WERI-Rb-1 (cell line): ENCODE measurements around the gene GXYLT2.

Source experiments
- DNase-seq: peaks from one replicate; pipeline ENCODE4 v3.0.0-alpha.2; 2020
- H3K27ac ChIP-seq: fragments of 250-450 bp; sonication (Bioruptor Pico); 2 replicates; pipeline ENCODE4 v1.5.1; 2020; ENCODE audit warnings: mild to moderate bottlenecking, moderate library complexity
- H3K27me3 ChIP-seq: fragments of 250-450 bp; sonication (Bioruptor Pico); 2 replicates; pipeline ENCODE4 v1.5.1; 2021; ENCODE audit warnings: mild to moderate bottlenecking, low read depth, moderate library complexity; ENCODE audit not compliant: insufficient read depth, severe bottlenecking
- H3K36me3 ChIP-seq: fragments of 250-450 bp; sonication (Bioruptor Pico); 2 replicates; pipeline ENCODE4 v1.5.1; 2020; ENCODE audit warnings: mild to moderate bottlenecking, moderate library complexity
- H3K4me3 ChIP-seq: 2 replicates; pipeline ENCODE4 v1.5.1; 2011; ENCODE audit warnings: low read depth, mild to moderate bottlenecking, control low read depth, low read length
- H3K9me3 ChIP-seq: fragments of 250-450 bp; sonication (Bioruptor Pico); 2 replicates; pipeline ENCODE4 v1.5.1; 2021; ENCODE audit warnings: mild to moderate bottlenecking, moderate library complexity; ENCODE audit not compliant: severe bottlenecking
- TF ChIP-seq, protein P1 (sequence below): IDR thresholded peaks from 2 replicates; pipeline ENCODE4 v1.5.1; 2011; ENCODE audit warnings: low read depth, mild to moderate bottlenecking, control low read depth, inconsistent platforms, low read length

GXYLT2 gene

DNA sequence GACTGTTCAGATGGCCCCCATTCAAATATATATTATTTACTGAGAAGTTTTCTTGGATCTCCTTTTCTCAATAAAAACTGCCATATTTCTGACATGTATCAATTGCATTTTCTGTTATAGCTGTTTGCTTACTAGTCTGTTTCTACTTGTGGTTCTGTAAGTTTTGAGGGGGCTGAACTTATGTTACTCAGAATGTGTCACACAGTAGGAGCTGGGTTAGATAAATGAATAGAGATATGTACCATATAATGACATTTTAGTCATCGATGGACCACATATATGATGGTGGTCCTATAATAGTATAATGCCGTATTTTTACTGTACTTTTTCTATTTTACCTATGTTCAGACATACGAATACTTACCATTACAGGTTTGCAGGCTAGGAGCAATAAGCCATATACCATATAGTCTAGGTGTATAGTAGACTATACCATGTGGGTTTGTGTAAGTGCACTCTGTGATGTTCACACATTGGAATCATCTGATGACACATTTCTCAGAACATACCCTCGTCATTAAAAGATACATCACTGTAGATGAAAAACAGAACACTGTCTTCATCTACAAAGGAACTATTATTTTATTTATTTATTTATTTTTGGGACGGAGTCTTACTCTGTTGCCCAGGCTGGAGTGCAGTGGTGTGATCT is 131.1 kb downstream of the GXYLT2 start:
- Histone ChIP-seq H3K36me3 (peaks cover 26% of the 10 kb centered on the region), H3K27me3 (no peaks in the 10 kb centered on the region), H3K27ac (no peak overlapping the region), H3K9me3 (no peaks in the 10 kb centered on the region), H3K4me3 (no peak overlapping the region)
- TF ChIP-seq, protein P1, sequence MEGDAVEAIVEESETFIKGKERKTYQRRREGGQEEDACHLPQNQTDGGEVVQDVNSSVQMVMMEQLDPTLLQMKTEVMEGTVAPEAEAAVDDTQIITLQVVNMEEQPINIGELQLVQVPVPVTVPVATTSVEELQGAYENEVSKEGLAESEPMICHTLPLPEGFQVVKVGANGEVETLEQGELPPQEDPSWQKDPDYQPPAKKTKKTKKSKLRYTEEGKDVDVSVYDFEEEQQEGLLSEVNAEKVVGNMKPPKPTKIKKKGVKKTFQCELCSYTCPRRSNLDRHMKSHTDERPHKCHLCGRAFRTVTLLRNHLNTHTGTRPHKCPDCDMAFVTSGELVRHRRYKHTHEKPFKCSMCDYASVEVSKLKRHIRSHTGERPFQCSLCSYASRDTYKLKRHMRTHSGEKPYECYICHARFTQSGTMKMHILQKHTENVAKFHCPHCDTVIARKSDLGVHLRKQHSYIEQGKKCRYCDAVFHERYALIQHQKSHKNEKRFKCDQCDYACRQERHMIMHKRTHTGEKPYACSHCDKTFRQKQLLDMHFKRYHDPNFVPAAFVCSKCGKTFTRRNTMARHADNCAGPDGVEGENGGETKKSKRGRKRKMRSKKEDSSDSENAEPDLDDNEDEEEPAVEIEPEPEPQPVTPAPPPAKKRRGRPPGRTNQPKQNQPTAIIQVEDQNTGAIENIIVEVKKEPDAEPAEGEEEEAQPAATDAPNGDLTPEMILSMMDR = no peak
- no peak for DNase-seq

DNA sequence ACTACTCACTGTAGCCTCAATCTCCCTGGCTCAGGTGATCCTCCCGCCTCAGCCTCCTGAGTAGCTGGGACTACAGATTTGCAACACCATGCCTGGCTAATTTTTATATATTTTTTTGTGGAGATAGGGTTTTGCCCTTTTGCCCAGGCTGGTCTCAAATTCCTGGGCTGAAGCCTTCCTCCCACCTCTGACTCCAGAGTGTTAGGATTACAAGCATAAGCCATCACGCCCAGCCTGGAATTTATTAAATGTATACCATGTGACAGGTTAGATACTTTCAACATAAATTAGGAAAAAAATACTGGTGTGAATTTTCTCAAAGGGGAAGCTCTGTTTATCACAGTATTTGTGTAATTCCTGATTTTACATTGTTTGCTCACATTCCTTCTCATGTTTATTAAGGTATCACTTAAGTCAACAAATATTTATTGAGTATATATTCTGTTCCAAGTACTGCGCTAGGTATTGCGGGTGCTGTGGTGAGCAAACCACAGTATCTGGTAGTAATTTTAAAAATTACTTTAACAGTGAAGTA is 133.5 kb downstream of the GXYLT2 start:
- DNase-seq = no peak
- TF ChIP-seq, protein P1 = no peak
- H3K27ac ChIP-seq = no peak overlapping the region
- no peaks in the 10 kb centered on the region for H3K27me3 ChIP-seq
- H3K9me3 ChIP-seq = no peaks in the 10 kb centered on the region
- H3K4me3 ChIP-seq = no peak overlapping the region
- peaks cover 15% of the 10 kb centered on the region for H3K36me3 ChIP-seq

DNA sequence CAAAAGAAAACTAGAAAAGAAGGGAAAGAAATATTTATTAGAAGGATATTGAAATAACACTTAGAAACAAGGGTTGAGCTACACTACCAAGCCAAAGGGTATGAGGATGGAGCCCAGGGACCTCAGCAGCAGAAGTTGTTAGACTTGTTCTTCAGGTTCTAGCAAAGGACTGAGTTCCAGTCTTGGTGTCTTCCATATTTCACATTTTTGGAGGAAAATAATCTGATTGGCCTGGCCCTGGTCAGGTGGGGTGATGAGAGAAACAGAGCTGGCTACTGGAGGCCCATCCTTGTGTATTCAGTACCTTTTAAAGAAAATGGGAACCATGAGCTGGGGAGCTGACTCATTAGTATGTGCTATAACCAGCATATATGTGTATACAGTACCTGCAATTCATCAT is 137.0 kb downstream of the GXYLT2 start:
- H3K9me3 ChIP-seq = no peaks in the 10 kb centered on the region
- DNase-seq = no peak

DNA sequence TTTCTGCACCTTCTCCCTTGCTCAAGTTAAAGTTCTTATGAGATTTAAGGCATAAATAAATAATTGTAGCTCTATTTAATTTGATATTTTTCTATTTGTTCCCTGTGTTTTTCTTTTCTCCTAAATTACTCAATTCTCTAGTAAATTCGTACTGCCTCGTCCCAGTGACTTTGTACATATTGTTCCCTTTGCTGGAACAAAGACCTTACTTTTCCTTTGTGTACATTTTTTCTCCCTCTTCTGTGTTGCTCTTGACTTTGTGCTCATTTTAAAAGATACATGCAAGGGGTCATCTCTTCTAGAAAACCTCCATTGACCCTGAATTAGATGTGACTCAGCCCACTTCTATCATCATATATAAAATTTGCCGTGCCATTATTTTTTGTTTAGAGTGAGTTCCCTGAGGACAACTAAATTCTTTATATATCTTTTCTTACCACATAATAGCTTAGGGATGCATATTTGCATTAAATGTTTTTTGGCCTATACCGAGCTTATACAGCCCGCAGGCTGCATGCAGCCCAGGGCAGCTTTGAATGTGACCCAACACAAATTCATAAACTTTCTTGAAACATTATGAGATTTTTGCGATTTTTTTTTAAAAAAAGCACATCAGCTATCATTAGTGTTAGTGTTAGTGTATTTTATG is 138.4 kb downstream of the GXYLT2 start:
- TF ChIP-seq, protein P1 = no peak
- H3K27ac ChIP-seq = no peak overlapping the region
- DNase-seq = no peak
- H3K36me3 ChIP-seq = peaks cover 7% of the 10 kb centered on the region
- no peaks in the 10 kb centered on the region for H3K9me3 ChIP-seq
- H3K27me3 ChIP-seq = no peaks in the 10 kb centered on the region
- H3K4me3 ChIP-seq = no peak overlapping the region

More for the DNA sequence above, 137.0 kb downstream of the GXYLT2 start:
- Histone ChIP-seq H3K27me3 (no peaks in the 10 kb centered on the region), H3K36me3 (peaks cover 12% of the 10 kb centered on the region), H3K4me3 (no peak overlapping the region), H3K27ac (no peak overlapping the region)
- TF ChIP-seq, protein P1 = no peak
